Stomach smooth muscle (tissue), 2 donors: Measurements from ENCODE around the gene AHI1.

Experiments
- H3K27ac ChIP-seq: one replicate; pipeline ENCODE4 v1.7.0; 2013; ENCODE audit warnings: mild to moderate bottlenecking, low read length, inconsistent platforms
- H3K27me3 ChIP-seq, 2 donors: one replicate each; pipeline ENCODE4 v1.7.0; 2013; ENCODE audit warnings: low read length in 2 of 2; ENCODE audit not compliant: insufficient read depth in 2 of 2, control insufficient read depth in 1 of 2
- H3K36me3 ChIP-seq, 2 donors: one replicate each; pipeline ENCODE4 v1.7.0; 2013; ENCODE audit warnings: low read length in 2 of 2; ENCODE audit not compliant: control insufficient read depth in 2 of 2, insufficient read depth in 2 of 2
- H3K4me1 ChIP-seq: one replicate; pipeline ENCODE4 v1.7.0; 2013; ENCODE audit warnings: low read length; ENCODE audit not compliant: control insufficient read depth, insufficient read depth
- H3K4me3 ChIP-seq, 2 donors: one replicate each; pipeline ENCODE4 v1.7.0; 2013; ENCODE audit warnings: low read length in 2 of 2
- H3K9ac ChIP-seq, 2 donors: one replicate each; pipeline ENCODE4 v1.7.0; 2013; ENCODE audit warnings: low read length in 2 of 2, mild to moderate bottlenecking in 1 of 2
- H3K9me3 ChIP-seq, 2 donors: one replicate each; pipeline ENCODE4 v1.7.0; 2013; ENCODE audit warnings: low read length in 2 of 2; ENCODE audit not compliant: control insufficient read depth in 2 of 2
- donor health status: healthy.
- donor health status: Pancreatic carcinoma.

The AHI1 gene

DNA sequence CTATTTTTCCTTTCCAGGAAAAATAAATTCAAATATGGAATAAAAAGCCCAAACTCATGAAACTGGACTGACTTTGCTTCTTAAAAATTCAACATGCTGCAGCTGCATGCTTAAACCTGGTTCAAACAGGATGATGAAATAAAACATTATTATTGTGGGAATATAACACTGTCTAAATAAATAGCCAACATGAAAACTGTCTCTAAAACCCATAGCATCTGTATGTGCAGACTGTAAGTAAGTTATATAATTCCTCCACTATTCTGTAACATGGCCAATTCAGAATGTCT, 30.4 kb upstream of the AHI1 start:
- Histone ChIP-seq H3K27me3 (no peaks in the 10 kb centered on the region), H3K27ac (no peak overlapping the region), H3K9ac (no peak overlapping the region), H3K4me3 (no peak overlapping the region), H3K4me1 (peaks cover 2% of the 10 kb centered on the region), H3K36me3 (no peaks in the 10 kb centered on the region), H3K9me3 (no peaks in the 10 kb centered on the region)

DNA sequence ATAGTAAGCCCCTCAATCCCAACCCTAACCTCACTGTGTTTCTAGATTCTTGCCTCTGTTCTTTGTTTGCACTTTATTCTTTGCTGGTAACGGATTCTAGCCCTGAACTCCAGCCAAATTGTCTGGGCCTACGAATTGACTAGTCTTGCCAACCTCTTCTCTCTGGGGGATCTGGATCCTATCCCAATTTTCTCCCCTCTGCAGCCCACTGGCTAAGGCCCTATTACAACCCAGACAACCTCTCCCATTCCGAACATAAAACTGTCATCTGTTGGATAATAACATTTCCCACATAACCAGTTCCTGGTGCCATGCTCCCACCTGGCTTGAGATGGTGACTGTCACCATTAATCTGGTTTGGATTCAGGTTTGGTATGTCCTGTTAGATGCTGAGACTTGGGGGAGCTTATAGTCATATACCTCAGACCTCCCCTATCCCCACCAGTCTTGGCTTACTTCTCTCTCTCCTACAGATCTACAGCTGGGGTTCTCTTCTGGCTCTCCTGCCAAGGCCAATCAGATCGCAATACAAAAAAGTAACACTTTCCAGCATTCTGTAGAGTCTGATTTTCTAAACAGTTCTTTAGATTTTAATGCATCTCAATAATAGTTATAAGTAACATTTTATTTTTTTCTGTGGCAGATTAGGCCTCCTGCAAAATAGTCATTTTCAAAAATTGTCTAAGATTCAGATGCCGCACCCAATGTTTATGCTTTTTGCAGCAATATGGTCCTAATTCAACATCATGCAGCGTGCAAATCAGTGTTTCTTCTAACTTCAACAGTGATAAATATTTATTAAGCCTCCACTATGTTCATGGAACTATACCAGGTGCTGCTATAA, 29.8 kb upstream of the AHI1 start:
- H3K36me3 ChIP-seq = no peaks in the 10 kb centered on the region
- no peaks in the 10 kb centered on the region for H3K9me3 ChIP-seq
- H3K4me1 ChIP-seq = peaks cover 2% of the 10 kb centered on the region
- H3K27ac ChIP-seq = no peak overlapping the region
- H3K9ac ChIP-seq = no peak overlapping the region
- H3K27me3 ChIP-seq = no peaks in the 10 kb centered on the region
- no peak overlapping the region for H3K4me3 ChIP-seq

DNA sequence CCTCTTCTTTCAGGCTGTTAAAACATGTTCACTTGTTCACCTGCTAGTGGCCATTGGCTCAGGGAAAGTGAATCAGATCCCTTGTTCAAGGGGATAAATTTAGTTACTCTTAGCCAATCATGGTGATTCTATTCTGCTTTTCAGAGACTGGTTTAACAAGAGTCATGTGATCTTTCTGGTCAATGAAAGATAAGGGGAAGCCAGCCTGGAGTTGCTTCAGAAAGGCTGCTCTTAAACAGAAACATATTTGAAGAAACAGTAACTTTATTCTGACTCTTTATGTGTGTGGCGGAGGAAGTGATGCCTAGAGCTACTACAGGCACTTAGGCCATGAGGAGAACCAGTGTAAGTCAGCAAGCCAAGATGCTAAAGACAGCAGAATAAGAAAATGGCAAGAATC, 28.1 kb upstream of the AHI1 start:
- no peak overlapping the region for H3K27ac ChIP-seq
- H3K9ac ChIP-seq = no peak overlapping the region
- no peaks in the 10 kb centered on the region for H3K36me3 ChIP-seq

DNA sequence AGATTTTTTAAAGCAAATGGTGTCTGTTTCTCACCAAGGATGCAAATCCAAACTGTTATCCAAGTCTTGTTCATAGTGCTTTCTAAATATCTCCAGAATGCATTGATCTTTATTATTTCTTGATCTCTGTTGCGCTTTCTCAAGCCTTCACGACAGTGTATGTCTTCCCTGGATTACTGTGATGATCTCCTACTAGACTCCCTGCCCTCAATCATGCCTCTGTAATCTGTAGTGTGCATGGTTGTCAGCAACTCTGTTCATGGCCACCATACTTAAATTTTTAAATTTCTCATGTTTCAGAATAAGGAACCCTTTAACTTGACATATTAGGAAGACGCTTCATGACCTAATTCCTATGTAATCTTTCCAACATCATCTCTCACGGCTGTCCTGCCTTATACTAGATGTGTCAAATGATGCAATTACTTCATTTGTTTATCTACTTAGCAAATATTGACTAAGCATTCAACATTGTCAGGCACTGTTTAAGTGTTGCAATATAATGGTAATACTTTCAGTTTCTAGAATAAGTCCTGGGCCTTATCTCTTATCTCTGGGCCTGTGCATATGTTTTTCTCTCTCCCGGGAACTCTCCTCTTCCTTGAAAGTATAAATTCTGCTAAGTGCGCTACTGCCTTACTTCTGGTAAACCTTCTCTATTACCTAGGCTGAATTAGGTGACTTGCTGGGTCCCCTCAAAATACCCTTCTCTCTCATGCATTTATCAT, 25.6 kb upstream of the AHI1 start:
- Histone ChIP-seq H3K9ac (no peak overlapping the region), H3K36me3 (no peaks in the 10 kb centered on the region), H3K4me3 (no peak overlapping the region), H3K9me3 (no peaks in the 10 kb centered on the region), H3K4me1 (peaks cover 2% of the 10 kb centered on the region), H3K27me3 (no peaks in the 10 kb centered on the region), H3K27ac (no peak overlapping the region)

More for the DNA sequence above, 28.1 kb upstream of the AHI1 start:
- H3K4me1 ChIP-seq = peaks cover 2% of the 10 kb centered on the region
- H3K27me3 ChIP-seq = no peaks in the 10 kb centered on the region
- H3K9me3 ChIP-seq = no peaks in the 10 kb centered on the region
- no peak overlapping the region for H3K4me3 ChIP-seq

DNA sequence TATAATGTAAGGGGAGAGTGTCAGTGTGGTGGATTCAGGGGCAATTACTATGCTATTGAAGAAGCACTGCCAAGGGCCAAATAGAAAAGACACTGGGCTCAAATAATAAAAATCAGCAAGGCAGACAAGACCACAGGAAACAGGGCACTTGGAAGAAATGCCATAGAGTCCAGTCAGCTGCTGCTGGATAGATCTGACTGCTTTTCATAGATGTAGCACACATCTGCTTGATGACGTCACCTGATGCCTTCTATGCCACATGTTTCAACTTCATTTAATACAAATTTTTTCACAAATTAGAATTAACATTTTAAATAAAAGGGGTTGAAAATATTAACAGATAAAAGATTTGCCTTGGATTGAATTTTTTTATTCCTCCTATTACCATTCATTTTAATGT, 23.9 kb upstream of the AHI1 start:
- Histone ChIP-seq H3K36me3 (no peaks in the 10 kb centered on the region), H3K9me3 (peaks cover 0 to 2% of the 10 kb centered on the region in 2 donors), H3K27me3 (no peaks in the 10 kb centered on the region), H3K27ac (no peak overlapping the region), H3K4me1 (no peaks in the 10 kb centered on the region), H3K4me3 (no peak overlapping the region), H3K9ac (no peak overlapping the region)

DNA sequence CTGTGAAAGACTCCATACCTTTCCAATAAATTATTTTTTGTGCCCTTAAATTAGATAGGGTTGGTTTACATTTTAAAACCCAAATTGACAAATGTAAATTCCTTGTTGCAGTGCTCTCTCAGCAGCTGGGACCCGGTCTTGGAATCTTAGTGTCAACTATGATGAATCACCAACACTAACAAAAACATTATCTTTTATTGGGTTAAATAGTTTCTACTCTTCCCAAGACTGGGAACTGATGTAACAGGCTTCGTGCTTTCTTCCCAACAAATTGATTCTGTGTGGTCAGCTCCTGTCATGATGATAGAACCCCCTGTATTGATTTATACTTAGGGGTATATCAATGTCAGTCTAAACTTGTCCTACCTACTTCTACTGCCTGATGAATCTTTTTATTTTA, 23.2 kb upstream of the AHI1 start:
- Histone ChIP-seq H3K36me3 (no peaks in the 10 kb centered on the region), H3K9me3 (peaks cover 0 to 2% of the 10 kb centered on the region in 2 donors), H3K4me1 (no peaks in the 10 kb centered on the region), H3K4me3 (no peak overlapping the region), H3K9ac (no peak overlapping the region), H3K27me3 (no peaks in the 10 kb centered on the region), H3K27ac (no peak overlapping the region)

DNA sequence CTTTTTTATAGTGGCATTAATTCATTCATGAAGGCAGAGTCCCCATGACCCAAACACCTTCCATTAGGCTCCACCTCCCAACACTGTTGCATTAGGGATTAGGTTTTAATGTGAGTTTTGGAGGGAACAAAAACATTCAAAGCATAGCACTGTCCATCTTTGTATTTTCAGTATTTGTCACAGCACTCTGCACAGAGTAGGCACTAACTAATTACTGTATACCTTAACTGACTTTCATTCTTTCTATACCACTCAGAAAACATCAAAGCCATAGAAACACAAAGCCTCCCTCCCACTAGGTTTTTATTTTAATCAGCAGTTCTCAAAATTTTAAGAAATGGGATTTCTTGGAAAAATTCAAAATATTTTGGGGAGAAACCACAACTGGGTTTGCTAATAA, 21.8 kb upstream of the AHI1 start:
- no peaks in the 10 kb centered on the region for H3K27me3 ChIP-seq
- no peaks in the 10 kb centered on the region for H3K36me3 ChIP-seq
- H3K4me1 ChIP-seq = no peaks in the 10 kb centered on the region
- H3K9ac ChIP-seq = no peak overlapping the region
- no peak overlapping the region for H3K27ac ChIP-seq
- H3K4me3 ChIP-seq = no peak overlapping the region
- H3K9me3 ChIP-seq = peaks cover 0 to 2% of the 10 kb centered on the region in 2 donors

DNA sequence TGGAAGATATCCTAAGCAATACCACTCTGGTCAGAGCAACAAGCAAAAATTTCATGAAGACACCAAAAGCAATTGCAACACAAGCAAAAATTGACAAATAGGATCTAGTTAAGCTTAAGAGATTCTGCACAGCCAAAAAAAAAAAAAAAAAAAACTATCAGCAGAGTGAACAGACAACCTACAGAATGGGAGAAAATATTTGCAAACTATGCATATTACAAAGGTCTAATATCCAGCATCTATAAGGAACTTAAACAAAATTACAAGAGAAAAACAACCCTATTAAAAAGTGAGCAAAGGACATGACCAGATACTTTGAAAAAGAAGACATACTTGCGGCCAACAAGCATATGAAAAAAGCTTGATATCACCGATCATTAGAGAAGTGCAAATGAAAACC, 20.0 kb upstream of the AHI1 start:
- Histone ChIP-seq H3K9me3 (peaks cover 0 to 2% of the 10 kb centered on the region in 2 donors), H3K4me1 (no peaks in the 10 kb centered on the region), H3K27me3 (no peaks in the 10 kb centered on the region), H3K27ac (no peak overlapping the region), H3K9ac (no peak overlapping the region), H3K4me3 (no peak overlapping the region), H3K36me3 (no peaks in the 10 kb centered on the region)

DNA sequence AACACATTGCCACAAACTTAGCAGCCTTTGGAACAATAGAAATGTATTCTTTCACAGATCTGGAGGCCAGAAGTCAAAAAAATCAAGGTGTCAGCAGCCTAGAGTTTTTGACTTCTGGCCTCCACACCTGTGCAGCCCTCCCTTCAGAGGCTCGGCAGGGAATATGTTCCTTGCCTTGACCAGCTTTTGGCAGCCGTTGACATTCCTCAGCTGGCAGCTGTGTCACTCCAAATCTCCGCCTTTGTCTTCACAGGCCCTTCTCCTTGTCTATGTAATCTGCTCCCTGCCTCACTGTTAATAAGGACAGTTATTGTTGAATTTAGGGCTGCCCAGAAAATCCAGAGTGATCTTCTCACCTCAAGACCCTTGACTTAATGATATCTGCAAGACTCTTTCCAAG, 17.2 kb upstream of the AHI1 start:
- Histone ChIP-seq H3K4me1 (no peaks in the 10 kb centered on the region), H3K36me3 (no peaks in the 10 kb centered on the region), H3K9me3 (peaks cover 0 to 2% of the 10 kb centered on the region in 2 donors), H3K9ac (no peak overlapping the region), H3K4me3 (no peak overlapping the region), H3K27me3 (no peaks in the 10 kb centered on the region), H3K27ac (no peak overlapping the region)

DNA sequence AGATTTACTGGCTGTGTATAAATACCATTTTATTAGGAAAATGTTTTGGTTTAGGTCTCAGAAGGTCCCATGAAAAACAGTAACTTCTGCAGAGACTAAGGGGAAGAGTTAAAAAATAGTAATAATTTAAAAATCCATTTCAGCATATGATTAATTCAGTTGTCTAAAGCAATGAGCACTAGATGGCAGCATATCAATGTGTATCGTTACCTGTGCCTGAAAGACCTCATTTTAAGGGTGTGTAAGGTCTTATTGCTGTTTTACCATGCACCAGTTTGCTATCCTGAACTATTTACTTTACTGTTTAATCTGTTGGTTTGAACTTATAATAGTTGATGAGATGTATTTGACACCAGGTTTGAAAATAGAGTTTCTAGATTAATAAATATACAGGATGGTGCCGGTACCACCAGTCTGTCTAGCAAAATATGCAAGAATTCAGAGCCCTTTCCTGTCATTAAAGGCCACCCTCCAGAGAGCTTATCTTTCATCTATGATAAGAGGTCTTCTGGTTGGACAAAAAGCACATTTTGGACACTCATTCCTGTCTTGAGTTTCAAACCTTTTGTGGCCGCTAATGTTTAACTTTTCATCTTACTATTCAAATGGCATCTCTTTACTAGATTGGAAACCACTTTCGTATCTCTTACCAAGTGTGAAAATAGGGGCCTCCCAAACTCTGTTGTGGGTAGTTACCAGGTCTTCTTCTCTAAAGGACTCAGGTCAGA, 8.9 kb upstream of the AHI1 start:
- Histone ChIP-seq H3K27me3 (no peaks in the 10 kb centered on the region), H3K27ac (no peak overlapping the region), H3K4me1 (no peaks in the 10 kb centered on the region), H3K9ac (no peak overlapping the region), H3K36me3 (no peaks in the 10 kb centered on the region), H3K4me3 (no peak overlapping the region), H3K9me3 (no peaks in the 10 kb centered on the region)
